ENCODE measurements around the gene UST.

Gene UST

DNA sequence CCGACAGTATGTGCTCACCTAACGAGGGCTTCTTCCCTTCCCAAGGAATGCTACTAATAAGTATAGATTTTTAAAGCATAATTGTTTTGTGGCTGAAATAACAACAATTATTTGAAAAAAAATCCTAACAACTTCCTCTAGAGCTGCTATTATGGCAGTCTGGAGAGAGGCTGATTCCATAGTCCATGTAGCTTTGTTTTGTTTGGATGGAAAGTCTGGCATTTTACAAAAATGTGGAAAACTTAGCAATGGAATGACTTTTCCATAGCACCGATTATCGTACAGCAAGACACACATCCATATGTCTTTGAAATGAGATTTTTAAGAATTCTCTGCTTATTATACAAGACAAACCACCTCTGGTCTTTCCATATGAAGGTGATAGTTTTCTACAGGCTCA lies 318.3 kb downstream of the UST start:
- H3K4me3 ChIP-seq (ENCODE audit: low read length), result no peak overlapping the region
- no peaks in the 10 kb centered on the region; the same call in 1 of the 2 replicates for H3K27me3 ChIP-seq (ENCODE audit: control insufficient read depth, low read length)
- no peak for TF ChIP-seq EZH2phosphoT487 (IDR thresholded peaks at IDR 0.05; ENCODE audit: borderline replicate concordance, low read length)
- no peak for TF ChIP-seq CTCF (IDR thresholded peaks at IDR 0.05; ENCODE audit: low read depth, low read length, poor library complexity, severe bottlenecking)
- no peaks in the 10 kb centered on the region for H4K20me1 ChIP-seq (ENCODE audit: control insufficient read depth, insufficient read depth, low read depth, low read length)
- H3K4me2 ChIP-seq (ENCODE audit: low read length), result peak overlapping the region; percentile 82; the same call in 1 of the 2 replicates
- H3K4me1 ChIP-seq (ENCODE audit: control insufficient read depth, low read length), result peaks cover 80% of the 10 kb centered on the region
- H3K36me3 ChIP-seq (ENCODE audit: control insufficient read depth, low read length), result no peaks in the 10 kb centered on the region
- H3K9me2 ChIP-seq (replicated peaks; ENCODE audit: control insufficient read depth, low read length), result no peaks in the 10 kb centered on the region
- no peak overlapping the region for H3K27ac ChIP-seq (ENCODE audit: low read depth, low read length)
- H3K79me2 ChIP-seq (ENCODE audit: control insufficient read depth, low read length), result no peaks in the 10 kb centered on the region
- H3F3A ChIP-seq (ENCODE audit: control insufficient read depth, insufficient read depth), result peaks cover 8% of the 10 kb centered on the region; the same call in 1 of the 2 replicates
- H3K9me3 ChIP-seq (ENCODE audit: control insufficient read depth, insufficient read depth, low read length), result no peaks in the 10 kb centered on the region

DNA sequence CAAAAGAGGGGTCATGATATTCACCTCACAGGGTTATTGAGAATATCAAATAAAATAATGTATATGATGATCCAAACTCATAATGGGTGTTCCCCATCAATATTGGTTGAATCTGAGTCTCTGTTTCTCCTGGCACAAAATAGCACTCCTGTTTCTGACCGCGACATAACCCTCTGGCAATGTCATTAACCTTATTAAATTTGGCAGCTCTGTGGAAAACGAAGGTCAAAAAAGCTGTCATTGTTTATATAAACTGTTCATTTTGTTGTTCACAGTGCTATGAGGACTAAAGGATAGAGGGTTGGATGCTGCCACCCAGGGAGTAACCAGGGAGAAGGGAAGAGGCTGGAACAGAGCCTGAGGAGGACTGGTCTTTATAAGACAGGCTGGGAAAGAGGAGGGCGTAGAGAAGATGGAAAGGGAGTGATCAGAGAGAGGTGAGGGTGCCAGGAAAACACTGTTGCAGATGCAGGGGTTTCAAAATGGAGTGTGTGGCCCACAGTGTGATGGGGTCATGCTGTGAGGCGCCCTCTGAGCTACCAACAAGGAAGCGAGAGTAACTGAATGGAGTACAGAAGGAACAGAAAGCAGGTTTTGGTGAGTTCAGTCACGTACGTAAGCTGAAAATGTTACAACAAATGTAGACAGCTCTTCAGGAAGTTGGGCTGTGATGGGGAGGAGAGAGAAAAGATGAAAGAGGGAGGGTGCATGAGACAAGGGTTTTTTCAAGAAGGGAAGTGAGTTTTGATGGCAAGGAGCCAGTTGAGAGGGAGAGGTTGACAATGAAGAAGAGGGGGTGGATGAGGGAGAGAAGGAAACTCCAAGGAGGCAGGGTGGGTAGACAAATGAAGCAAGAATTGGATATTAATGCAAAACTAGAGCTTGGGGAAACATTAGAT lies 319.1 kb downstream of the UST start:
- no peaks in the 10 kb centered on the region for H3K27me3 ChIP-seq (ENCODE audit: control insufficient read depth, low read length)
- no peaks in the 10 kb centered on the region for H3K79me2 ChIP-seq (ENCODE audit: control insufficient read depth, low read length)
- H3K9me2 ChIP-seq (replicated peaks; ENCODE audit: control insufficient read depth, low read length), result no peaks in the 10 kb centered on the region
- peaks cover 72% of the 10 kb centered on the region for H3K4me1 ChIP-seq (ENCODE audit: control insufficient read depth, low read length)
- H4K20me1 ChIP-seq (ENCODE audit: control insufficient read depth, insufficient read depth, low read depth, low read length), result no peaks in the 10 kb centered on the region
- H3K9me3 ChIP-seq (ENCODE audit: control insufficient read depth, insufficient read depth, low read length), result no peaks in the 10 kb centered on the region
- H3K4me3 ChIP-seq (ENCODE audit: low read length), result peak overlapping the region; percentile 54
- H3K27ac ChIP-seq (ENCODE audit: low read depth, low read length), result peak overlapping the region; percentile 75
- H3F3A ChIP-seq (ENCODE audit: control insufficient read depth, insufficient read depth), result peaks cover 8% of the 10 kb centered on the region; the same call in 1 of the 2 replicates
- no peak for TF ChIP-seq CTCF (IDR thresholded peaks at IDR 0.05; ENCODE audit: low read depth, low read length, poor library complexity, severe bottlenecking)
- TF ChIP-seq EZH2phosphoT487 (IDR thresholded peaks at IDR 0.05; ENCODE audit: borderline replicate concordance, low read length), result no peak
- peak overlapping the region; percentile 82 for H3K4me2 ChIP-seq (ENCODE audit: low read length)
- H3K36me3 ChIP-seq (ENCODE audit: control insufficient read depth, low read length), result no peaks in the 10 kb centered on the region

DNA sequence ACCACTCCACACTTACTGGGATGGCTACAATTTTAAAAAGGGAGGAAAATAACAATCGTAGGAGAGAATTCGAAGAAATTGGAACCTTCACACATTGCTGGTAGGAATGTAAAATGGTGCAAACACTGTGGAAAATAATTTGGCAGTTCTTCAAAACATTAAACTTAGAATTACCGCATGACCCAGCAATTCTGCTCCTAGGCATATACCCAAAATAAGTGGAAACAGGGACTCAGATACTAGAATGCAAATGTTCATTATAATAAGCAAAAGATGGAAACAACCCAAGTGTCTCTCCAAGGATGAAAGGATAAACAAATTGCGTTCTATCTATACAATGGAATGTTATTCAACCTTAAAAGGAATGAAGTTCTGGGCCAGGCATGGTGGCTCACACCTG lies 325.2 kb downstream of the UST start:
- H3K9me3 ChIP-seq (ENCODE audit: control insufficient read depth, insufficient read depth, low read length), result no peaks in the 10 kb centered on the region
- H3K36me3 ChIP-seq (ENCODE audit: control insufficient read depth, low read length), result no peaks in the 10 kb centered on the region
- H3K4me1 ChIP-seq (ENCODE audit: control insufficient read depth, low read length), result peaks cover 42% of the 10 kb centered on the region
- peaks cover 5% of the 10 kb centered on the region for H3K27me3 ChIP-seq (ENCODE audit: control insufficient read depth, low read length)
- TF ChIP-seq CTCF (IDR thresholded peaks at IDR 0.05; ENCODE audit: low read depth, low read length, poor library complexity, severe bottlenecking) (no peak), EZH2phosphoT487 (IDR thresholded peaks at IDR 0.05; ENCODE audit: borderline replicate concordance, low read length) (no peak)
- H3K27ac ChIP-seq (ENCODE audit: low read depth, low read length), result no peak overlapping the region
- no peaks in the 10 kb centered on the region for H3K9me2 ChIP-seq (replicated peaks; ENCODE audit: control insufficient read depth, low read length)
- H3F3A ChIP-seq (ENCODE audit: control insufficient read depth, insufficient read depth), result 0 out of 2 replicates have a peak, but pooled peaks cover 2% of the 10 kb centered on the region
- no peaks in the 10 kb centered on the region for H4K20me1 ChIP-seq (ENCODE audit: control insufficient read depth, insufficient read depth, low read depth, low read length)
- no peak overlapping the region for H3K4me3 ChIP-seq (ENCODE audit: low read length)
- no peaks in the 10 kb centered on the region for H3K79me2 ChIP-seq (ENCODE audit: control insufficient read depth, low read length)
- H3K4me2 ChIP-seq (ENCODE audit: low read length), result no peak overlapping the region
